ENCODE measurements around the gene OSBPL7. TPM values are rescaled to one million over a fixed set of nuclear protein-coding genes. Genes with fewer than 3 reads are reported as not detected.

Gene OSBPL7
- total and polyA plus RNA-seq, 2 of the 13 experiments (the other 11 are each of a cell fraction or from before 2014, with no cell fraction given) = 4.7 to 6.6 TPM

DNA sequence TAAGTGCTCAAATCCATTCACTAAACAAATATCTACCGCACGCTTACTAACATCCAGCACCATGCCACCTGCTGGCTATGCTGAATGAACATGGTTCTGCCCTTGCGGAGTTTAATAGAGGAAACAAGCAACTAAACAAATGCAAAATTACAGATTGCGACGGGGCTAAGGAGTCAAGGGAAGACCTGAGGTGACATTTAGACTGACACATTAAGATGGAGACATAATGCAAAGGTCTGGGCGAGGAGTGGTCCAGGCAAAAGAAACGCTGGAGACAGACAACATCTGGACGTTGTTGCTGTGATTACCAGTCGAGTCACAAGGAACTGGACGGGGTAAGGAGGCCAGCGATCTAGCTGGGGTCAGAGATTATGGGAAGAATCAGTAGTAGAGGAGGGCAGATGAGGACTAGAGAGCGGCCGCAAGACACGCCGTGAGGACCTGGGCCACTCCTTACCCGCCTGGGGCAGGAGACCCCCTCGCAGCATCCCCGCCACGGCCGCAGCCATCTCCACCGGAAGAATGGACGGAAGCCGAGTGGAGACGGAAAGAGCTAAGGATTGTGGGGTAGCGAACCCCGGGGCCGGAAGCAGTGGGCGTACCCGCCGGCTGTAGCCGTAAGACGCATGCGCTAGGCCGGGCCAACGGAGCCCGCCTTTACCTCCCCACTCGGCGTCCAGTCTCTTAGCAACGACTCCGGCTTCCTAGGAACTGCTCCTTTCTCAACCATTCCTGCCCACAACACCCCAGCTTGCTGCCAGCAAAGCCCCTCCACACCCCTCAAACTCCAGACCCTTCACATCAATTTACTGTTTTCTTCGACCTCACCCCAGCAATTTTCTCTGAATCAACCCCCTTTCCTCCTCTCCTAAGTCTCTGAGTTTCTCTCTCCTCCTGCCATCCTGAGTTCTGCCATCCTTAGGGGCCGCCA, 9.7 kb upstream of the OSBPL7 start, which contains the start of the genes LRRC46 and MRPL10 (continued):
- TF ChIP-seq, protein P1, sequence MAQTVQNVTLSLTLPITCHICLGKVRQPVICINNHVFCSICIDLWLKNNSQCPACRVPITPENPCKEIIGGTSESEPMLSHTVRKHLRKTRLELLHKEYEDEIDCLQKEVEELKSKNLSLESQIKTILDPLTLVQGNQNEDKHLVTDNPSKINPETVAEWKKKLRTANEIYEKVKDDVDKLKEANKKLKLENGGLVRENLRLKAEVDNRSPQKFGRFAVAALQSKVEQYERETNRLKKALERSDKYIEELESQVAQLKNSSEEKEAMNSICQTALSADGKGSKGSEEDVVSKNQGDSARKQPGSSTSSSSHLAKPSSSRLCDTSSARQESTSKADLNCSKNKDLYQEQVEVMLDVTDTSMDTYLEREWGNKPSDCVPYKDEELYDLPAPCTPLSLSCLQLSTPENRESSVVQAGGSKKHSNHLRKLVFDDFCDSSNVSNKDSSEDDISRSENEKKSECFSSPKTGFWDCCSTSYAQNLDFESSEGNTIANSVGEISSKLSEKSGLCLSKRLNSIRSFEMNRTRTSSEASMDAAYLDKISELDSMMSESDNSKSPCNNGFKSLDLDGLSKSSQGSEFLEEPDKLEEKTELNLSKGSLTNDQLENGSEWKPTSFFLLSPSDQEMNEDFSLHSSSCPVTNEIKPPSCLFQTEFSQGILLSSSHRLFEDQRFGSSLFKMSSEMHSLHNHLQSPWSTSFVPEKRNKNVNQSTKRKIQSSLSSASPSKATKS (CRISPR knock-in tag; IDR thresholded peaks at IDR 0.05) = no peak; the same call in 1 of the 2 replicates
- TF ChIP-seq HIVEP1 (CRISPR knock-in tag; IDR thresholded peaks at IDR 0.05) = peak; percentile 46; the same call in 1 of the 2 replicates
- no peak for TF ChIP-seq HHEX (CRISPR knock-in tag; IDR thresholded peaks at IDR 0.05)
- TF ChIP-seq SSRP1 (CRISPR knock-in tag; IDR thresholded peaks at IDR 0.05) = no peak; the same call in 1 of the 2 replicates
- TF ChIP-seq ZNF18 (CRISPR knock-in tag; IDR thresholded peaks at IDR 0.05; ENCODE audit: insufficient replicate concordance) = peak; percentile 68
- TF ChIP-seq FOXK1 (CRISPR knock-in tag; IDR thresholded peaks at IDR 0.05; ENCODE audit: borderline replicate concordance, low read depth) = peak; percentile 86
- no peak for TF ChIP-seq FIP1L1 (IDR thresholded peaks at IDR 0.05; ENCODE audit: borderline replicate concordance, insufficient read depth, low read depth, low read length)
- no peak for TF ChIP-seq NFE2 (CRISPR knock-in tag; IDR thresholded peaks at IDR 0.05)
- TF ChIP-seq ZBTB2 (CRISPR knock-in tag; IDR thresholded peaks at IDR 0.05; ENCODE audit: low read depth) = no peak
- TF ChIP-seq ELF1 (CRISPR knock-in tag; IDR thresholded peaks at IDR 0.05) = peak; percentile 96
- no peak for TF ChIP-seq USF2 (IDR thresholded peaks at IDR 0.05; ENCODE audit: low read depth, low read length)
- no peak for TF ChIP-seq USF2 (CRISPR knock-in tag; IDR thresholded peaks at IDR 0.05; ENCODE audit: borderline replicate concordance)
- TF ChIP-seq, protein P2, sequence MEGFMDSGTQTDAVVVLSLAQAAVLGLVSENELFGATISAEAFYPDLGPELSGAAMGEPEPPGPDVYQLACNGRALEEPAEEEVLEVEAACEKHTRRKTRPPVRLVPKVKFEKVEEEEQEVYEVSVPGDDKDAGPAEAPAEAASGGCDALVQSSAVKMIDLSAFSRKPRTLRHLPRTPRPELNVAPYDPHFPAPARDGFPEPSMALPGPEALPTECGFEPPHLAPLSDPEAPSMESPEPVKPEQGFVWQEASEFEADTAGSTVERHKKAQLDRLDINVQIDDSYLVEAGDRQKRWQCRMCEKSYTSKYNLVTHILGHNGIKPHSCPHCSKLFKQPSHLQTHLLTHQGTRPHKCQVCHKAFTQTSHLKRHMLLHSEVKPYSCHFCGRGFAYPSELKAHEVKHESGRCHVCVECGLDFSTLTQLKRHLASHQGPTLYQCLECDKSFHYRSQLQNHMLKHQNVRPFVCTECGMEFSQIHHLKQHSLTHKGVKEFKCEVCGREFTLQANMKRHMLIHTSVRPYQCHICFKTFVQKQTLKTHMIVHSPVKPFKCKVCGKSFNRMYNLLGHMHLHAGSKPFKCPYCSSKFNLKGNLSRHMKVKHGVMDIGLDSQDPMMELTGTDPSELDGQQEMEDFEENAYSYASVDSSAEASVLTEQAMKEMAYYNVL (CRISPR knock-in tag; IDR thresholded peaks at IDR 0.05; ENCODE audit: borderline replicate concordance) = peak; percentile 54; the same call in 1 of the 2 replicates
- peak; percentile 65 for TF ChIP-seq ZNF441 (CRISPR knock-in tag; IDR thresholded peaks at IDR 0.05; ENCODE audit: borderline replicate concordance)
- peak; percentile 72; the same call in 1 of the 2 replicates for TF ChIP-seq NCOA1 (CRISPR knock-in tag; IDR thresholded peaks at IDR 0.05)
- TF ChIP-seq, protein P3, sequence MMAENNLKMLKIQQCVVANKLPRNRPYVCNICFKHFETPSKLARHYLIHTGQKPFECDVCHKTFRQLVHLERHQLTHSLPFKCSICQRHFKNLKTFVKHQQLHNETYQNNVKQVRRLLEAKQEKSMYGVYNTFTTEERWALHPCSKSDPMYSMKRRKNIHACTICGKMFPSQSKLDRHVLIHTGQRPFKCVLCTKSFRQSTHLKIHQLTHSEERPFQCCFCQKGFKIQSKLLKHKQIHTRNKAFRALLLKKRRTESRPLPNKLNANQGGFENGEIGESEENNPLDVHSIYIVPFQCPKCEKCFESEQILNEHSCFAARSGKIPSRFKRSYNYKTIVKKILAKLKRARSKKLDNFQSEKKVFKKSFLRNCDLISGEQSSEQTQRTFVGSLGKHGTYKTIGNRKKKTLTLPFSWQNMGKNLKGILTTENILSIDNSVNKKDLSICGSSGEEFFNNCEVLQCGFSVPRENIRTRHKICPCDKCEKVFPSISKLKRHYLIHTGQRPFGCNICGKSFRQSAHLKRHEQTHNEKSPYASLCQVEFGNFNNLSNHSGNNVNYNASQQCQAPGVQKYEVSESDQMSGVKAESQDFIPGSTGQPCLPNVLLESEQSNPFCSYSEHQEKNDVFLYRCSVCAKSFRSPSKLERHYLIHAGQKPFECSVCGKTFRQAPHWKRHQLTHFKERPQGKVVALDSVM (CRISPR knock-in tag; IDR thresholded peaks at IDR 0.05) = peak; percentile 53

All from HepG2 (cell line).